Effector memory CD4-positive, alpha-beta T cell (primary cell): ENCODE measurements around the gene TULP4.
"Not testable (repeated sequence)": the region's sequence is repeated elsewhere in the genome, so short reads cannot be mapped to it uniquely, and the experiment has no call there.

Experiments used
- DNase-seq, 3 donors: peaks; one replicate each; pipeline ENCODE4 v3.0.0-alpha.2; 2020
- H3K27ac ChIP-seq: 2 replicates; pipeline ENCODE4 v1.7.0; 2013; ENCODE audit warnings: mild to moderate bottlenecking, low read length, moderate library complexity; ENCODE audit not compliant: insufficient read depth, poor library complexity, severe bottlenecking
- H3K27me3 ChIP-seq: replicated peaks from 2 replicates; pipeline ENCODE4 v1.7.0; 2013; ENCODE audit warnings: mild to moderate bottlenecking, low read length; ENCODE audit not compliant: insufficient read depth, control insufficient read depth, poor library complexity, severe bottlenecking
- H3K36me3 ChIP-seq: 2 replicates; pipeline ENCODE4 v1.7.0; 2013; ENCODE audit warnings: mild to moderate bottlenecking, low read length, moderate library complexity; ENCODE audit not compliant: control insufficient read depth, insufficient read depth
- H3K4me1 ChIP-seq: 2 replicates; pipeline ENCODE4 v1.7.0; 2013; ENCODE audit warnings: low read length, mild to moderate bottlenecking; ENCODE audit not compliant: control insufficient read depth, insufficient read depth, poor library complexity, severe bottlenecking
- H3K4me3 ChIP-seq: 2 replicates; pipeline ENCODE4 v1.7.0; 2013; ENCODE audit warnings: low read length, low read depth, mild to moderate bottlenecking; ENCODE audit not compliant: insufficient read depth, poor library complexity, severe bottlenecking
- H3K9me3 ChIP-seq: 2 replicates; pipeline ENCODE4 v1.7.0; 2013; ENCODE audit warnings: mild to moderate bottlenecking, low read length, moderate library complexity; ENCODE audit not compliant: control insufficient read depth

Gene TULP4

DNA sequence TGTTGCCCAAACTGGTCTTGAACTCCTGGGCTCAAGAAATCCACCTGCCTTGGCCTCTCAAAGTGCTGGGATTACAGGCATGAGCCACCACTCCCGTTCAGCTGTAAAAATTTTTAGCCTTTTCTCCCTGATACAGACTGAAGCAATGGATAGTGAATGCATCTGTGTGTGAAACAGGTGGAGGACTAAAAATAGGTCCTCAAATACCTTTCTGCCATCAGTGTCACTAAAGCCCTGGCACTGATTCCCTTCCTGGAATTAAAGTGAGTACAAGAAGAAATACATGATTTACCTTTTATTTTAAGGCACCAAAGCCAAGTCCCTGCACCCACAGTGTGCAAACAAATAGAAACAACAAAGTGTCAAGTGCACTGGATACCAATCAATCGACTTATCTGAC is 25.1 kb downstream of the TULP4 start:
- DNase-seq: no peak
- Histone ChIP-seq H3K27me3 (no peaks in the 10 kb centered on the region), H3K4me3 (no peak overlapping the region), H3K27ac (no peak overlapping the region), H3K4me1 (no peaks in the 10 kb centered on the region), H3K36me3 (no peaks in the 10 kb centered on the region), H3K9me3 (no peaks in the 10 kb centered on the region)

DNA sequence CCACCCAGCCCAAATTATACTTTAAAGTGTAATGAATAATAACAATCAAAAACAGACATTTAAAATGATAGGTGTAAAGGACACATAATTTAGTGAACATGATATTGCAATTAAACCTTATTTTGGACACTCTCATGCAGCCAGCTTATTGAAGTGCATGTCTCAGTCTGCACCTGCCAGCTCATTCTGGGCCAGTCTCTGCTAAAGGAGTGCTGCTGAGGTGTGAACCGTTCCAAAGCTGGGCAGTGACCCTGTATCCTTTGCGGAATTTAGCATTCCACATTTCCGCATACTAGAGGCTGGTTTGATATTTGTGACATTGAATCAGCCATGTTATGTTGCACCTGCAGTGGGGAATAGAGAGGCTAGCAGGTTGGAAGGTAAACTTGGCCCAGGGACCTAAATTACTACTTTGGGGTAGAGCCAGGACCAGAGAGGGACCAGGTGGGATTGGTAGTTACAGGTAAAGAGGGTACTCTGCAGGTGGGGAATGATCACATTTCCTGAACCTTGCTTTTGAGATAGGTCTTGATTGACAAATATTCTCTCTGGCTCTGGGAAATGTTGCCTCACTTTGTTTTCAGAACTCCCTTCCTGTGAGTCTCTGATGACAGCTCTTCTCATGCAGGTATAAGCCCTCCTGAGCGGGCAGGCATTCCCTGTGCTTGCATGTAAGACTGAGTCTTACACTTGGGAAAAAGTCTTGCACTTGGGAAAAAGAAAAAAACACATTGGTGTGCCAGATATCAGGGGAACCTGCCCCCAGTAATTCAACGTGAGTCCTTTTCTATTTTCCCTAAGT is 26.2 kb downstream of the TULP4 start:
- no peaks in the 10 kb centered on the region for H3K27me3 ChIP-seq
- H3K4me1 ChIP-seq: no peaks in the 10 kb centered on the region
- no peak overlapping the region for H3K4me3 ChIP-seq
- no peaks in the 10 kb centered on the region for H3K36me3 ChIP-seq
- no peaks in the 10 kb centered on the region for H3K9me3 ChIP-seq
- no peak for DNase-seq
- no peak overlapping the region for H3K27ac ChIP-seq

DNA sequence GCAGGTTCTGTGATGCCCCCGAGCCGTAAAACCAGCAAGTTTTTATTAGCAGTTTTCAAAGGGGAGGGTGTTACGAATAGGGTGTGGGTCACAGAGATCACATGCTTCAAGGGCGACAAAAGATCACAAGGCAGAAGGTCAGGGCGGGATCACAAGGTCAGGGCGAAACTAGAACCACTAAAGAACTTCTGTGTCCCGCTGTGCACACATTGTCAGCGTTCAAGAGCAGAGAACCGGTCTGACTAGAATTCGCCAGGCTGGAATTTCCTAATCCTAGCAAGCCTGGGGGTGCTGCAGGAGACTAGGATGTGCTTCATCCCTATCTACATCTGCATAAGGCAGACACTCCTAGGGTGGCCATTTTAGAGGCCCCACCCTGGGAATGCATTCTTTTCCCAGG is 26.9 kb downstream of the TULP4 start:
- not testable (repeated sequence) for H3K27ac ChIP-seq, H3K4me1 ChIP-seq, H3K9me3 ChIP-seq, H3K27me3 ChIP-seq, H3K36me3 ChIP-seq, DNase-seq, H3K4me3 ChIP-seq

DNA sequence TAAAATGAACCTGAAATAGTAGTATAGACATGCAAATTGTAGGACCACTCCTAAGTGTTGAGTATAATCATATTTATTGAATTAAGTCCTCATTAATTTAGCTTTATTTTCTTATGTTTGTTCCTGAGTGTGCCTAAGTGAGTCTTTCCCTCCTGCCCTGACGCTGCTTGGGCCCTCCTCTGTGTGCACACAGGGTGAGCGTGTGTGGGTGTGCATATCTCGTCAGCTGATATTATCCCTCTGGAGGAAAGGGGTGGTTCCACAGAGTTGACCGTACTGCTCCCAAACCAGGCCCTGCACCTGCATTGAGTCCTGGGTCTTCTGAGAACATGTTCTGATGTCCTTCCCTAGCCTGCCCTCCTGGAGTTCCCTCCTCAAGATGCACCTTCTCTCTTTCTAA is 28.0 kb downstream of the TULP4 start:
- H3K4me3 ChIP-seq: no peak overlapping the region
- no peaks in the 10 kb centered on the region for H3K36me3 ChIP-seq
- H3K9me3 ChIP-seq: no peaks in the 10 kb centered on the region
- no peaks in the 10 kb centered on the region for H3K27me3 ChIP-seq
- H3K27ac ChIP-seq: no peak overlapping the region
- H3K4me1 ChIP-seq: no peaks in the 10 kb centered on the region
- no peak for DNase-seq

DNA sequence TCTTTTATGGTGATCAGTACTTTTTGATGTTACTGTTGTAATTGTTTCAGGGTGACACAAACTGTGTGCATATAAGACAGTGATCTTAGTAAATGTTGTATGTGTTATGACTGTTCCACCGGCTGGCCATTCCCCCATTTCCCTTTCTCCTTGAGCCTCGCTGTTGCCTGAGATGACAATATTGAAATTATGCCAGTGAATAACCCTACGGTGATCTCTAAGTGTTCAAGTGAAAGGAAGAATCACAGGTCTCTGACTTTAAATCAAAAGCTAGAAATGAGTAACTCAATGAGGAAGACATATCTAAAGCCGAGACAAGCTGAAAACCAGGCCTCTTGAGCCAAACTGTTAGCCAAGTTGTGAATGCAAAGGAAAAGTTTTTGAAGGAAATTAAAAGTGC is 32.3 kb downstream of the TULP4 start:
- no peak for DNase-seq
- no peak overlapping the region for H3K27ac ChIP-seq
- no peaks in the 10 kb centered on the region for H3K27me3 ChIP-seq

DNA sequence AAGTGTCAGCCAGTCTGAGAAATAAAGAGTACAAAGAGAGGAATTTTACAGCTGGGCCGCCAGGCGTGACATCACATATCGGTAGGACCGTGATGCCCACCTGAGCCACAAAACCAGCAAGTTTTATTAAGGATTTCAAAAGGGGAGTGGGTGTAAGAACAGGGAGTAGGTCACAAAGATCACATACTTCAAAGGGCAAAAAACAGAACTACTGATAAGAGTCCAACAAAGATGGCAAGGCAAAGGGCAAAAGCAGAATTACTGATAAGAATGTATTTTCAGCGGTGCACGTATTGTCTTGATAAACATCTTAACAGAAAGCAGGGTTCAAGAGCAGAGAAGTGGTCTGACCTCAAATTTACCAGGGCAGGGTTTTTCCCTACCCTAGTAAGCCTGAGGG is 33.2 kb downstream of the TULP4 start:
- DNase-seq, H3K36me3 ChIP-seq, H3K4me1 ChIP-seq, H3K9me3 ChIP-seq, H3K4me3 ChIP-seq, H3K27ac ChIP-seq, H3K27me3 ChIP-seq: not testable (repeated sequence)

More for the DNA sequence above, 32.3 kb downstream of the TULP4 start:
- Histone ChIP-seq H3K4me3 (no peak overlapping the region), H3K9me3 (no peaks in the 10 kb centered on the region), H3K4me1 (no peaks in the 10 kb centered on the region), H3K36me3 (no peaks in the 10 kb centered on the region)

DNA sequence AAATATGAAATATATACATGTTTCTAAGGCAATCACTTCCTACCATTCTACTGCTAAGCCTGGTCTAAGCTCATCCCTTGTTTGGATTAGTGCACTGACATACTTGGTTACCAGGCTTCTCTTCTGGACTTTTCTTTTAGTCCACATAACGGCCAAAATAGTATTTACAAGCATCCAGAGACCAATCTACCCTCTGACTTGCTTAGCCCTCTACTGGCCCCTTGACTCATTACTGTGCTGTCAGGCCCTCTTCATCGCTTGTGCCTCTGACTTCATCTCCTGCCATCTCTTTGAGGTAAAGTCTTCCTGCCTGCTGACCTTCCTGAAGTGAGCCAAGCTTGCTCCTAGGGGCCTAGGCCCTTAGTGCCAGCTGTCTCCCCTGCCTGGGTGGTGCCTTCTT is 35.1 kb downstream of the TULP4 start:
- Histone ChIP-seq H3K27ac (no peak overlapping the region), H3K9me3 (no peaks in the 10 kb centered on the region), H3K27me3 (no peaks in the 10 kb centered on the region), H3K36me3 (no peaks in the 10 kb centered on the region), H3K4me3 (no peak overlapping the region), H3K4me1 (no peaks in the 10 kb centered on the region)
- no peak for DNase-seq

DNA sequence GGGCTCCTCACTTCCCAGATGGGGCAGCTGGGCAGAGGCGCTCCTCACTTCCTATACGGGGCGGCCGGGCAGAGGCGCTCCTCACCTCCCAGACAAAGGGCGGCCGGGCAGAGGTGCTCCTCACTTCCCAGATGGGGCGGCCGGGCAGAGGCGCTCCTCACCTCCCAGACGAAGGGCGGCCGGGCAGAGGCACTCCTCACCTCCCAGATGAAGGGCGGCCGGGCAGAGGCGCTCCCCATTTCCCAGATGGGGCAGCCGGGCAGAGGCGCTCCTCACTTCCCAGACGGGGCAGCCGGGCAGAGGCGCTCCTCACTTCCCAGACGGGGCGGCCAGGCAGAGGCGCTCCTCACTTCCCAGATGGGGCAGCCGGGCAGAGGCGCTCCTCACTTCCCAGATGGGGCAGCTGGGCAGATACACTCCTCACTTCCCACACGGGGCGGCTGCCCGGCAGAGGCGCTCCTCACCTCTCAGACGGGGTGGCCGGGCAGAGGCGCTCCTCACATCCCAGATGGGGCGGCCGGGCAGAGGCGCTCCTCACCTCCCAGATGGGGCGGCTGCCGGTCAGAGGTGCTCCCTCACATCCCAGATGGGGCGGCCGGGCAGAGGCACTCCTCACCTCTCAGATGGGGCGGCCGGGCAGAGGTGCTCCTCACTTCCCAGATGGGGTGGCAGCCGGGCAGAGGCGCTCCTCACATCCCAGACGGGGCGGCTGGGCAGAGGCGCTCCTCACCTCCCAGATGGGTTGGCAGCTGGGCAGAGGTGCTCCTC is 36.7 kb downstream of the TULP4 start:
- not testable (repeated sequence) for H3K9me3 ChIP-seq, H3K4me3 ChIP-seq, H3K36me3 ChIP-seq, H3K27me3 ChIP-seq, DNase-seq, H3K4me1 ChIP-seq, H3K27ac ChIP-seq

DNA sequence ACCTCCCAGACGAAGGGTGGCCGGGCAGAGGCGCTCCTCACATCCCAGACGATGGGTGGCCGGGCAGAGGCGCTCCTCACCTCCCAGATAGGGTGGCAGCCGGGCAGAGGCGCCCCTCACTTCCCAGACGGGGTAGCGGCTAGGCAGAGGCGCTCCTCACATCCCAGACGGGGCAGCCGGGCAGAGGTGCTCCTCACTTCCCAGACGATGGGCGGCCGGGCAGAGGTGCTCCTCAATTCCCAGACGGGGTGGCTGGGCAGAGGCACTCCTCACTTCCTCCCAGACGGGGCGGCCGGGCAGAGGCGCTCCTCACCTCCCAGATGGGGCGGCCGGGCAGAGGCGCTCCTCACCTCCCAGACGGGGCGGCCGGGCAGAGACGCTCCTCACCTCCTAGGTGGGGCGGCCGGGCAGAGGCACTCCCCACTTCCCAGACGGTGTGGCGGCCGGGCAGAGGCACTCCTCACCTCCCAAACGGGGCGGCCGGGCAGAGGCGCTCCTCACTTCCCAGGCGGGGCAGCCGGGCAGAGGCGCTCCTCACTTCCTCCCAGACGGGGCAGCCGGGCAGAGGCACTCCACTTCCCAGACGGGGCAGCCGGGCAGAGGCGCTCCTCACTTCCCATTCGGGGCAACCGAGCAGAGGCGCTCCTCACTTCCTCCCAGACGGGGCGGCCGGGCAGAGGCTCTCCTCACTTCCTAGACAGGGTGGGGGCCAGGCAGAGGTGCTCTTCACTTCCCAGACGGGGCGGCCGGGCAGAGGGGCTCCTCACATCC is 37.4 kb downstream of the TULP4 start:
- not testable (repeated sequence) for H3K4me1 ChIP-seq, H3K27ac ChIP-seq, H3K9me3 ChIP-seq, H3K4me3 ChIP-seq, H3K36me3 ChIP-seq, H3K27me3 ChIP-seq, DNase-seq

DNA sequence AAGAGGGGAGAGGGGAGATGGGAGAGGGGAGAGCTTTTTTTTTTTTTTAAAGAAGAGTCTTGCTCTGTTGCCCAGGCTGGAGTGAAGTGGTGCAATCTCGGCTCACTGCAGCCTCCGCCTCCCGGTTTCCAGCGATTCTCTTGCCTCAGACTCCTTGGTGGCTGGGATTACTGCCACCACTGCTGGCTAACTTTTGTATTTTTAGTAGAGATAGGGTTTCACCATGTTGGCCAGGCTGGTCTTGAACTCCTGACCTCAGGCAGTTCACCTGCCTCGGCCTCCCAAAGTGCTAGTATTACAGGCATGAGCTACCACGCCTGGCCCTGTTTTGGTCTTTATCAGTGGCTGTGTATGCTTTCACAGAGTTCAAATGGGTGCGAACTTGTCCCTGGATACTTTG is 38.5 kb downstream of the TULP4 start:
- not testable (repeated sequence) for H3K27ac ChIP-seq, H3K4me3 ChIP-seq, H3K9me3 ChIP-seq, H3K27me3 ChIP-seq, H3K36me3 ChIP-seq, H3K4me1 ChIP-seq, DNase-seq
